H1 (cell line): ENCODE measurements around the gene BAG1. TPM values are rescaled to one million over a fixed set of nuclear protein-coding genes. Genes with fewer than 3 reads are reported as not detected.
A peak's percentile ranks its signal among the peaks of the same experiment; 100 is the strongest.

Experiments
- CTCF ChIA-PET: fragments of 300-600 bp; sonication (Branson Sonifier 250); formaldehyde crosslinking; loops from one replicate; lab custom pipeline; 2021; ENCODE audit not compliant: partially characterized antibody; lab: Charles Lee
- POLR2A ChIA-PET: fragments of 300-600 bp; sonication (Branson Sonifier 250); formaldehyde crosslinking; loops from one replicate; lab custom pipeline; 2021; ENCODE audit warnings: inconsistent platforms; ENCODE audit not compliant: partially characterized antibody; lab: Charles Lee
- DNase-seq, 2 experiments: peaks; one replicate each; pipeline versions ENCODE4 v3.0.0 to v3.0.0-alpha.2; 2010 to 2022; ENCODE audit warnings: low spot score in 2 of 2, low read depth in 1 of 2, mixed read lengths in 1 of 2
- FAIRE-seq: peaks from 2 replicates; lab custom pipeline; 2011; peaks lifted over from hg19 to GRCh38; lab: Jason Lieb, UNC
- H2AFZ ChIP-seq: 2 replicates; pipeline ENCODE4 v1.8.1; 2012; ENCODE audit warnings: low read length, inconsistent platforms
- H2AK5ac ChIP-seq: 2 replicates; pipeline ENCODE4 v1.6.1; 2013; ENCODE audit warnings: low read depth, low read length
- H2BK120ac ChIP-seq: replicated peaks from 2 replicates; pipeline ENCODE3; 2013; ENCODE audit warnings: low read depth, low read length, inconsistent platforms
- H2BK12ac ChIP-seq: 2 replicates; pipeline ENCODE4 v1.6.1; 2013; ENCODE audit warnings: low read depth, low read length
- H2BK15ac ChIP-seq: 2 replicates; pipeline ENCODE4 v1.6.1; 2013; ENCODE audit warnings: low read length
- H2BK20ac ChIP-seq: 2 replicates; pipeline ENCODE4 v1.6.1; 2013; ENCODE audit warnings: low read length
- H2BK5ac ChIP-seq: 2 replicates; pipeline ENCODE4 v1.6.1; 2013; ENCODE audit warnings: low read depth, low read length
- H3K14ac ChIP-seq: 2 replicates; pipeline ENCODE4 v1.6.1; 2013; ENCODE audit warnings: inconsistent platforms; ENCODE audit not compliant: insufficient read length
- H3K18ac ChIP-seq: 2 replicates; pipeline ENCODE4 v1.6.1; 2013; ENCODE audit warnings: low read length; ENCODE audit errors: extremely low read depth
- H3K23ac ChIP-seq: 2 replicates; pipeline ENCODE4 v1.6.1; 2013; ENCODE audit warnings: inconsistent platforms; ENCODE audit not compliant: insufficient read length
- H3K23me2 ChIP-seq: 2 replicates; pipeline ENCODE4 v1.6.1; 2013; ENCODE audit warnings: low read depth, low read length
- H3K27ac ChIP-seq: 2 replicates; pipeline ENCODE4 v1.6.1; 2011; ENCODE audit warnings: low read depth, low read length, inconsistent platforms
- H3K27me3 ChIP-seq, 4 experiments: replicated peaks in 1 of 4; 1 replicate in 1 of 4; 2 replicates in 3 of 4; pipeline versions ENCODE4 v1.6.1 to v1.8.1; 2011 to 2013; ENCODE audit warnings: low read length in 3 of 4, mild to moderate bottlenecking in 3 of 4, inconsistent platforms in 2 of 4, mixed read lengths in 2 of 4, moderate library complexity in 1 of 4; ENCODE audit not compliant: control insufficient read depth in 3 of 4, insufficient read depth in 3 of 4; ENCODE audit errors: extremely low read depth in 1 of 4
- H3K36me3 ChIP-seq, 4 experiments: 2 replicates each; pipeline versions ENCODE4 v1.6.1 to v1.8.1; 2011 to 2013; ENCODE audit warnings: mild to moderate bottlenecking in 4 of 4, low read length in 3 of 4, moderate library complexity in 2 of 4, control low read depth in 1 of 4, inconsistent platforms in 1 of 4; ENCODE audit not compliant: insufficient read depth in 4 of 4, control insufficient read depth in 2 of 4
- H3K4ac ChIP-seq: replicated peaks from 2 replicates; pipeline ENCODE3; 2013; ENCODE audit warnings: low read length, low read depth, mixed read lengths, inconsistent platforms; ENCODE audit not compliant: insufficient read length
- H3K4me1 ChIP-seq, 4 experiments: replicated peaks in 1 of 4; 1 replicate in 1 of 4; 2 replicates in 3 of 4; pipeline versions ENCODE4 v1.6.1 to v1.8.1; 2011 to 2013; ENCODE audit warnings: low read length in 3 of 4, inconsistent platforms in 2 of 4, mixed read lengths in 1 of 4; ENCODE audit not compliant: insufficient read depth in 4 of 4, control insufficient read depth in 3 of 4
- H3K4me2 ChIP-seq, 2 experiments: 2 replicates each; pipeline versions ENCODE4 v1.6.1 to v1.8.1; 2011 to 2013; ENCODE audit warnings: low read depth in 2 of 2, low read length in 2 of 2, control low read depth in 1 of 2, inconsistent platforms in 1 of 2, mild to moderate bottlenecking in 1 of 2; ENCODE audit not compliant: insufficient read depth in 1 of 2
- H3K4me3 ChIP-seq, 4 experiments: fragments of 200-600, 300-600 bp in 1 of 4; sonication (generic), shearing (Covaris generic), sonication (Bioruptor Twin) in 1 of 4; 2 replicates each; pipeline versions ENCODE4 v1.5.1 to v1.8.1; 2011 to 2016; ENCODE audit warnings: low read length in 4 of 4, low read depth in 3 of 4, control low read depth in 2 of 4, inconsistent platforms in 2 of 4, mild to moderate bottlenecking in 2 of 4, mixed read lengths in 1 of 4, moderate library complexity in 1 of 4; ENCODE audit not compliant: insufficient read depth in 2 of 4; ENCODE audit errors: extremely low read depth in 1 of 4
- H3K56ac ChIP-seq: replicated peaks from 2 replicates; pipeline ENCODE3; 2013; ENCODE audit warnings: low read depth, mild to moderate bottlenecking, mixed read lengths, low read length, inconsistent platforms; ENCODE audit not compliant: insufficient read length
- H3K79me1 ChIP-seq: 2 replicates; pipeline ENCODE4 v1.6.1; 2013; ENCODE audit warnings: low read depth, low read length, control low read depth
- H3K79me2 ChIP-seq, 2 experiments: 2 replicates each; pipeline versions ENCODE4 v1.6.1 to v1.8.1; 2012 to 2013; ENCODE audit warnings: low read length in 2 of 2, mild to moderate bottlenecking in 2 of 2, inconsistent platforms in 1 of 2; ENCODE audit not compliant: insufficient read depth in 2 of 2, control insufficient read depth in 1 of 2
- H3K9ac ChIP-seq, 4 experiments: replicated peaks in 1 of 4; 1 replicate in 1 of 4; 2 replicates in 3 of 4; pipeline versions ENCODE4 v1.6.1 to v1.8.1; 2011 to 2013; ENCODE audit warnings: low read depth in 3 of 4, low read length in 3 of 4, control low read depth in 2 of 4, mild to moderate bottlenecking in 2 of 4, moderate library complexity in 2 of 4, inconsistent platforms in 1 of 4; ENCODE audit errors: extremely low read depth in 1 of 4
- H3K9me3 ChIP-seq, 2 experiments: 2 replicates each; pipeline versions ENCODE4 v1.6.1 to v1.8.1; 2012 to 2013; ENCODE audit warnings: mild to moderate bottlenecking in 2 of 2, moderate library complexity in 2 of 2, control low read depth in 1 of 2, inconsistent platforms in 1 of 2, low read depth in 1 of 2, low read length in 1 of 2, mixed read lengths in 1 of 2; ENCODE audit not compliant: insufficient read depth in 2 of 2
- H4K20me1 ChIP-seq, 2 experiments: replicated peaks in 1 of 2; 2 replicates each; pipeline versions ENCODE3 to v1.8.1; 2011 to 2013; ENCODE audit warnings: inconsistent platforms in 2 of 2, low read length in 2 of 2, mild to moderate bottlenecking in 1 of 2; ENCODE audit not compliant: insufficient read depth in 2 of 2, control insufficient read depth in 1 of 2
- H4K5ac ChIP-seq: 2 replicates; pipeline ENCODE4 v1.6.1; 2013; ENCODE audit warnings: low read length, low read depth, mixed read lengths, inconsistent platforms; ENCODE audit not compliant: insufficient read length
- H4K8ac ChIP-seq: 2 replicates; pipeline ENCODE4 v1.8.0; 2013; ENCODE audit warnings: mild to moderate bottlenecking, moderate library complexity, low read length, inconsistent platforms; ENCODE audit not compliant: insufficient read depth; ENCODE audit errors: extremely low read depth
- H4K91ac ChIP-seq: replicated peaks from 2 replicates; pipeline ENCODE3; 2013; ENCODE audit warnings: low read length, mixed read lengths, inconsistent platforms; ENCODE audit not compliant: insufficient read length
- ASH2L ChIP-seq: fragments of 200-600, 300-600 bp; sonication (generic); IDR thresholded peaks from one replicate; pipeline ENCODE4 v1.7.1; 2017; ENCODE audit warnings: low read length
- EP300 ChIP-seq, 2 experiments: IDR thresholded peaks; 1 replicate in 1 of 2; 2 replicates in 1 of 2; pipeline ENCODE4 v1.6.1; 2011 to 2012; ENCODE audit warnings: low read depth in 2 of 2, low read length in 2 of 2, mild to moderate bottlenecking in 2 of 2, borderline replicate concordance in 1 of 2, inconsistent platforms in 1 of 2, moderate library complexity in 1 of 2
- GABPA ChIP-seq: IDR thresholded peaks from 2 replicates; pipeline ENCODE4 v1.6.1; 2011; ENCODE audit warnings: mild to moderate bottlenecking, low read length, moderate library complexity, borderline replicate concordance; ENCODE audit not compliant: insufficient read depth
- GTF2F1 ChIP-seq: IDR thresholded peaks from 2 replicates; pipeline ENCODE4 v1.6.1; 2012; ENCODE audit warnings: low read depth, low read length, improper control_type of control experiment, borderline replicate concordance
- JUN ChIP-seq: IDR thresholded peaks from 2 replicates; pipeline ENCODE4 v1.6.1; 2011; ENCODE audit warnings: low read depth, mild to moderate bottlenecking, improper control_type of control experiment, low read length
- KDM5A ChIP-seq: fragments of 200-600 bp; IDR thresholded peaks from 2 replicates; pipeline ENCODE4 v1.7.1; 2012; ENCODE audit warnings: mild to moderate bottlenecking, low read length, inconsistent platforms, mixed read lengths
- RXRA ChIP-seq: IDR thresholded peaks from 2 replicates; pipeline ENCODE4 v1.6.1; 2011; ENCODE audit warnings: low read depth, mild to moderate bottlenecking, low read length, moderate library complexity; ENCODE audit not compliant: insufficient read depth
- TAF1 ChIP-seq: IDR thresholded peaks from 2 replicates; pipeline ENCODE4 v1.6.1; 2011; ENCODE audit warnings: mild to moderate bottlenecking, low read depth, low read length
- WGBS, 2 experiments: shearing (Covaris generic) in 1 of 2; methylation state at CpG; one replicate each; pipeline versions ENCODE4 v1.1.6 to v1.1.7; 2013 to 2015; ENCODE audit warnings: low lambda C conversion rate in 2 of 2, mixed read lengths in 2 of 2, inconsistent platforms in 1 of 2, low coverage in 1 of 2, missing lambda C conversion rate in 1 of 2; ENCODE audit not compliant: insufficient replicate concordance in 2 of 2, insufficient coverage in 1 of 2, insufficient read length in 1 of 2; ENCODE audit errors: extremely low coverage in 1 of 2, missing lambda C conversion rate in 1 of 2; 5-methylcytosine and 5-hydroxymethylcytosine counted together
- long read RNA-seq, 2 experiments: library from RNA in 1 of 2; library from capped mRNA in 1 of 2; stranded (forward); transcript quantifications; one replicate each; pipeline ENCODE4 v2.0.0, GENCODE V29; 2021; ENCODE audit warnings: inconsistent platforms in 1 of 2
- polyA minus RNA-seq, 3 experiments: library from RNA; depleted of rRNA, polyadenylated mRNA; stranded (reverse); fragments of >200 nt; gene quantifications; 1 replicate in 2 of 3; 2 replicates in 1 of 3; pipeline ENCODE4 v1.2.3, GENCODE V29; 2011
- polyA plus RNA-seq, 7 experiments: library from polyadenylated mRNA; depleted of rRNA in 3 of 7; stranded (reverse) in 5 of 7; unstranded in 2 of 7; fragments of >200 nt in 5 of 7; fragments of 200-250 nt in 2 of 7; gene quantifications; 1 replicate in 5 of 7; 2 replicates in 1 of 7; 4 replicates in 1 of 7; pipeline versions ENCODE4 v1.2.1 to v1.2.3, GENCODE V29; 2011 to 2013; ENCODE audit warnings: missing spikeins in 2 of 7, mixed read lengths in 2 of 7
- total RNA-seq: library from RNA; stranded (reverse); fragmentation: NEBNext Ultra II Directional; extraction: Animal tissue kit (Norgen Biotek cat#: 25700); gene quantifications from 2 replicates; pipeline ENCODE4 v1.2.1, GENCODE V29; 2021

Gene BAG1
- total RNA-seq = 59.8 and 61.5 TPM in 2 replicates
- polyA plus RNA-seq (2011; rRNA removed) = 14.7 and 18.3 TPM in 2 replicates
- 37.6 TPM for polyA plus RNA-seq (2011; cell fraction: cytosol; rRNA removed)
- polyA plus RNA-seq (2011; cell fraction: nucleus; rRNA removed) = 16.5 TPM
- polyA plus RNA-seq (2012, experiment 1 of 2) = 43.5 to 62.7 TPM (median 55.0 TPM) in 4 replicates
- 46.0 TPM for polyA plus RNA-seq (2012, experiment 2 of 2)
- 26.0 TPM for polyA plus RNA-seq (2013, experiment 1 of 2)
- 29.0 TPM for polyA plus RNA-seq (2013, experiment 2 of 2)
- polyA minus RNA-seq (2011; rRNA and poly(A)+ RNA removed) = 8.6 and 12.3 TPM in 2 replicates
- 16.1 TPM for polyA minus RNA-seq (2011; cell fraction: cytosol; rRNA and poly(A)+ RNA removed)
- polyA minus RNA-seq (2011; cell fraction: nucleus; rRNA and poly(A)+ RNA removed) = 35.9 TPM
- long read RNA-seq, experiment 1, transcript BAG1-210 (7 exons, 3,786 nt) = major isoform, 20 of 38 reads
- long read RNA-seq, experiment 1, partial matches to known transcripts = 8 of 38 reads
- long read RNA-seq, experiment 1, other reads (novel, unspliced or antisense) = 6 of 38 reads
- long read RNA-seq, experiment 2, transcript BAG1-210 (7 exons, 3,786 nt) = major isoform, 9 of 11 reads
- long read RNA-seq, experiment 2, partial matches to known transcripts = 0 of 11 reads
- long read RNA-seq, experiment 2, other reads (novel, unspliced or antisense) = 2 of 11 reads

DNA sequence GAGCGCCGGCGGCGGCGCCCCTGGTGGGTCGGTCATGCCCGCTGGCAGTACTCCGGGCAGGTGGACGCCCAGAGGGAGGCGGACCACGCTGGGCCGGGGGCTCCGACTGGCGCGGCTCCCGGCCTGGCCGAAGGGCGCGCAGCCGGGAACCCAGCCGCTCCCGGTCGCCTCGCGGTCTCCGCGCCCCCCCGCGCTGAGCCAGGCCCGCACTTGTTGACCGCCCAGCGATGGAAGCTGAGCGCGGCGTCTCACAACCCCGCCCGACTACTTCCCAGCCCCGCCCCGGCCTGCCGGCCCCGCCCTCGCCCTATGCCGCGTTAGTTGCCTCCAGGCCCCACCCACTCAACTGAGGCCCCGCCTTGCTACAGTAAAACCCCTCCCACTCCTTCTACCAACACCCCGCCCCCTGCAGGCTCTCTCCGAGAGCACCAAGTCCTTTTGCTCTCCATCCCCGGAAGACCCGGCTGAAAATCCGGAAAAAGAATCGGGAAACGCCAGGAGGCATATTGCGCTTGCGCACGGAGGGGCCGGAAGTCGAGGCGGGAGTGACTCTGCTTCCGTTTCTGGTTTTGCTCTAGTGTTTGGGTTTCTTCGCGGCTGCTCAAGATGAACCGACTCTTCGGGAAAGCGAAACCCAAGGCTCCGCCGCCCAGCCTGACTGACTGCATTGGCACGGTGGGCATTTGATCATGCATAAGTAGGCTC, at the start of gene BAG1, which contains the start of gene CHMP5:
BAG1 (minus strand) TSS at position 236 of the 705 bp plus-strand sequence.
CHMP5 (plus strand) TSS at position 577 of the 705 bp plus-strand sequence; CDS start at position 607, 30 bp downstream.
- ChIA-PET CTCF (interaction anchor here (0.8 to 1.5 kb wide), 2 partner anchors 23 to 24 kb away, joined by 3 read pairs; no protein-coding TSS in a partner anchor), POLR2A (interaction anchor here (0.8 to 3.8 kb wide), 7 partner anchors 10 to 239 kb away, joined by 3 to 29 read pairs (median 6); partner anchors contain the start of genes DNAJA1 and NFX1)
- peak; percentile 24 for FAIRE-seq
- no peak for TF ChIP-seq KDM5A
- TF ChIP-seq RXRA = no peak
- no peak; the same call in 1 of the 2 replicates for TF ChIP-seq GTF2F1
- 0 out of 2 replicates have a peak, but pooled peaks have one; percentile 54 for TF ChIP-seq TAF1
- no peak for TF ChIP-seq EP300 (IDR thresholded peaks at IDR 0.05; ENCODE audit: borderline replicate concordance in 1 of 2, low read depth in 2 of 2, low read length in 2 of 2)
- no peak for TF ChIP-seq ASH2L
- peak; percentile 85 for TF ChIP-seq GABPA
- TF ChIP-seq JUN = no peak

More for the DNA sequence above, at the start of gene BAG1, which contains the start of gene CHMP5:
- peak within 1 kb of the TSS; percentile 83 to 91 (median 88) for H3K9ac ChIP-seq
- no peak within 1 kb of the TSS for H2BK120ac ChIP-seq
- H3K36me3 ChIP-seq = peaks cover 16 to 41% (median 27%) of the 10 kb centered on the region in 4 experiments
- 2% methylated on average over 31 of the region's 67 CpGs; no CpG with 5 or more reads in 1 of the 2 experiments for WGBS, 2 experiments
- peak within 1 kb of the TSS; percentile 66 for H3K4ac ChIP-seq
- peak within 1 kb of the TSS; percentile 93 for H4K8ac ChIP-seq
- peaks cover 13% of the 10 kb centered on the region for H3K23me2 ChIP-seq
- H3K4me3 ChIP-seq = peak within 1 kb of the TSS; percentile 86 to 99 (median 96)
- H2BK20ac ChIP-seq = no peak within 1 kb of the TSS
- peaks cover 0 to 2% (median 2%) of the 10 kb centered on the region in 4 experiments; a peak in 2 of 7 replicates for H3K4me1 ChIP-seq
- H3K79me1 ChIP-seq = 0 out of 2 replicates have a peak, but pooled peaks cover 4% of the 10 kb centered on the region
- peak within 1 kb of the TSS; percentile 55; the same call in 1 of the 2 replicates for H2BK12ac ChIP-seq
- DNase-seq = peak; percentile 99
- H2AK5ac ChIP-seq = peak within 1 kb of the TSS; percentile 99
- peak within 1 kb of the TSS; percentile 89 for H3K56ac ChIP-seq
- no peak within 1 kb of the TSS for H3K23ac ChIP-seq
- no peak within 1 kb of the TSS for H3K14ac ChIP-seq
- no peaks in the 10 kb centered on the region for H3K9me3 ChIP-seq
- no peaks in the 10 kb centered on the region for H4K20me1 ChIP-seq
- H3K79me2 ChIP-seq = peaks cover 10 to 31% of the 10 kb centered on the region in 2 experiments
- peak within 1 kb of the TSS; percentile 91 to 99 for H3K4me2 ChIP-seq
- H2AFZ ChIP-seq = peak within 1 kb of the TSS; percentile 60
- peak within 1 kb of the TSS; percentile 36 for H4K91ac ChIP-seq
- no peak within 1 kb of the TSS for H2BK15ac ChIP-seq
- H3K27ac ChIP-seq = peak within 1 kb of the TSS; percentile 31
- H4K5ac ChIP-seq = peak within 1 kb of the TSS; percentile 9
- H3K27me3 ChIP-seq = no peaks in the 10 kb centered on the region
- H3K18ac ChIP-seq = peak within 1 kb of the TSS; percentile 67
- H2BK5ac ChIP-seq = peak within 1 kb of the TSS; percentile 82
